HG02759 (cell line): ENCODE results near the gene QRICH2.
"Not testable (repeated sequence)": the region's sequence is repeated elsewhere in the genome, so short reads cannot be mapped to it uniquely, and the experiment has no call there.

Experiments
- ATAC-seq: cut with Tn5 transposase; IDR thresholded peaks from one replicate; pipeline ENCODE4 v1.9.1; 2021; ENCODE audit warnings: mild to moderate bottlenecking, moderate library complexity; ENCODE audit not compliant: unreplicated experiment

QRICH2 gene

GRCh38 chr17:76267051-76267576, 41.0 kb downstream of the QRICH2 start:
- ATAC-seq = no peak

- ATAC-seq = no peak
Measured at GRCh38 chr17:76266244-76266938, 41.7 kb downstream of the QRICH2 start.

DNA sequence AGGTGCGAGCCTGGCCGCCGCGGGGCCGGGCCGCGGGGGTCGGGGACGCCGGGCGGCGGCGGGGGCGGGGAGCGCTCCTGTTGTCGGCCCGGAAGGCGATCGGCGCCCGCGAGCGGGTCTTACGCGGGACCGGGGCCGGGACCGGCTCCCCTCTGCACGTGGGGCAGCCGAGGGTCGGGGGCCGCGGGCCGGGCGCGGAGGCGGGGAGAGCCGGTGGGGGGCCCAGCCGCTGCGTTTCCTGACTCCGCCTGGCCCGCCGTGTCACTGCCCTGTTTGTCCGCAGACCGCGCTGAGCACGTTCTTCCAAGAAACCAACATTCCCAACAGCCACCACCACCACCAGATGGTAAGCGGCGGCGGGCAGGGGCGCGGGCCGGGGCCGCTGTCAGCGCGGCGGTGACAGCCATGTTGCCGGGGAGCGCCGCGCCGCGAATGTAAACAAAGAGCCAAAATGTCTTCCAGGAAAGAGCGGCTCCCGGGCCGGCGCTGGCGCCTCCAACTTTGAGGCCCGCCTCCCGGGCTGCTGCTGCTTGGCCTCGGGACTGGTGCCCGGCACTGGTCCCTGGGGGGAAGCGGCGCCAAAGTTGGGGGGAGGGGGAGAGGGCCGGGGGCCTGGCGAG, 42.3 kb downstream of the QRICH2 start:
- peak; percentile 0 for ATAC-seq

DNA sequence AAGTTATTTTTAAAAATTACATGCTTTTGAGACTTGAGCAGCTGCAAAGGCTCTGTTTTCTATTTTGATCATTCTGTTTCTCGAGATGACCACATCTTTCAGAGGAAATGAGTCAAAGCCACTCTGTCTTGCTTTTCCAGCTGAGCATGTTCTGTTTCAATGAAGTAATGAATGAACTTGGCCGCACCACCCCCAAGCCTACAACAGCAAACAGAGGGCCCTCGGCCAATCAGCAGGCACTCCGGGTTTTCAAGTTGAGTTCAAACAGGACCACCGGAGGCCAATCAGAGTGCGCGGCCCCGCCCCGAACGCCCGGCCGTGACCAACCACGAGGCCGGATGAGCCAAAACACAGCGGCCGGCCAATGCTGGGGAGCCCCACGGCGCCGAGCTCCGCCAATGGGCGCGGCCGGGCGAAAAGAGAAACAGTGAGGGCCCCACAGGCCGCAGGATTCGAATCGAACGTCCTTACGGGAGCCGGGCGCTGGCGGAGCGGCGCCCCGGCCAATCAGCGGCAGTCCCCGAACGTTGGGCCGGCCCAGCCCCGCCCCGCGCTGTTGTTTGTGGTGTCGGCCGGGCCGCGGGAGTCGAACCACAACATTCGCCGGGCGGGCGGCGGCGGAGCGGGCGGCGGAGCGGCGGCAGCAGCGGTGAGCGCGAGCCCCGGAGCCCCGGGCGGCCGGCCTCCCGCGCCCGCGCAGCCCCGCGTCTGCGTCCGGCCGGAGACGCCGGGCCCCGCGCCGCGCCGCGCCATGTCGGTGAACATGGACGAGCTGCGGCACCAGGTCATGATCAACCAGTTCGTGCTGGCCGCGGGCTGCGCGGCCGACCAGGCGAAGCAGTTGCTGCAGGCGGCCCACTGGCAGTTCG, 43.1 kb downstream of the QRICH2 start, which contains the start of gene UBALD2:
UBALD2 (plus strand) TSS at position 594 of the 869 bp plus-strand sequence; CDS start at position 752, 158 bp downstream.
- peak; percentile 75 for ATAC-seq

DNA sequence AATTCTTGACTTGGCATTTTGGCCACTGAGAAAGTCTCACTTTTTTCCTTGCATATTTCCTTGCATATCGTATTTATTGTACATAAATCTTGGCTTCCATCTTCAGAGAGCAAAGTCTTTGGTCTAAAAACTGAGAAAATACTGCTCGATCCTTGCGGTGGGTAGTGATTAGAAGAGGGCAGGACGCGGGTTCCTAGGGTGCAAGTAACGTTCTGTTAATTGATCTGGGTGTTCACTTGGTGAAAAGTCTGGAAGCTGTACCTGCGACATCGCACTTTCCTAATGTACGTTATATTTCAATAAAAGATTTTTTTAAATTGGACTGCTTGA, 43.7 kb downstream of the QRICH2 start:
- no peak for ATAC-seq

- no peak for ATAC-seq
Measured at GRCh38 chr17:76263896-76264295, 44.2 kb downstream of the QRICH2 start.

- ATAC-seq = no peak
Measured at GRCh38 chr17:76262732-76263344, 45.2 kb downstream of the QRICH2 start.

DNA sequence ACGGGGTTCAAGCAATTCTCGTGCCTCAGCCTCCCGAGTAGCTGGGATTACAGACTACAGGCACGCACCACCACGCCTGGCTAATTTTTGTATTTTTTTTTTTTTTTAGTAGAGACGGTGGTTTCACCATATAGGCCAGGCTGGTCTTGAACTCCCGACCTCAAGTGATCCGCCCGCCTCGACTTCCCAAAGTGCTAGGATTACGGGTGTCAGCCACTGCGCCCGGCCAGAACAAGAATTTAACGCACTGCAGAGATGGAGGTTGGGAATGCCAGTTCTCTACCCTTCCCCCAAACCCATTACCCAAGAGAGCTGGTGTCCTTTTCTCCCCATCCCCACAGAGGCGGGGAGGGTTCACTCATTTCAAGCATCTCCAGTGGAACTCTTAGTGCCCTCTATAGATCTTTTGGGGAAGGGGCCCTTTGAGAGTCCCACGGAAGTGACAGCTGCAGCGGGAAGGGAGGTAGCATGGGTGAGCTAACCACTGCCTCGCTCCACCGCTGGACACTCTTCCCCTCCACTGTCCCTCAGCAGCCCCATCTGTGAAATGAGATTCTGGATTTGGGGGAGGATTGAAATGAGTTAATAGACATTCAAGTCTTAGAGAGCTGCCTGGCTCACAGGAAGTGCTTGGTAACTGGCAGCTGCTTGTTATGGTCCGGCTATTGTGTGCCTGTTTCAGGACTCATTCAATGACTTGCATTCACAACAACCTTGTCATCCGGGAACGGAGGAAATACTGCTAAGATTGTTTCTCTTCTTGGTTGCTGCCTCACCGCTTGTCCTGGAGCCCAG, 46.5 kb downstream of the QRICH2 start:
- no peak for ATAC-seq

DNA sequence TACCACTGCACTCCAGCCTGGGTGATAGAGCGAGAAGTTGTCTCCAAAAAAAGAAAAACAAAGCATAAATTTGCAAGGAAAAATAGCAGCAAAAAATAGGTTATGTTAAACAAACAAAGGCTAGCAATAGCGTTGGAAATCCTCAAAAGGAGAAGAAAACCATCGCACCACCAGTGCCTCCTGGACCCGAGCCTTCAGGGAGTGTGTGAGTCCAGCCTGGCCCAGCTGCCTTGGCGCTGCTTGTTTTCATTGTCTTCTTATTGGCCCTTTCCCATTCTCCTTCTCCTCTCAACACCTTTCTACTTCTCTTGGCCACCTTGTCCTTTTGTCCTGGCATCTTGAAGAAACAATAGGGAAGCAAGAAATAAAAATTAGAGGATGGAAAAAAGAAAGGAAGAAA, 47.4 kb downstream of the QRICH2 start:
- ATAC-seq = no peak

GRCh38 chr17:76260220-76260619, 47.9 kb downstream of the QRICH2 start:
- no peak for ATAC-seq

GRCh38 chr17:76256430-76257050, 51.5 kb downstream of the QRICH2 start:
- not testable (repeated sequence) for ATAC-seq

- ATAC-seq = no peak
Measured at GRCh38 chr17:76255801-76256429, 52.2 kb downstream of the QRICH2 start.

GRCh38 chr17:76254275-76254674, 53.8 kb downstream of the QRICH2 start:
- ATAC-seq = no peak

GRCh38 chr17:76253841-76254240, 54.2 kb downstream of the QRICH2 start:
- no peak for ATAC-seq

GRCh38 chr17:76252967-76253766, 54.9 kb downstream of the QRICH2 start:
- not testable (repeated sequence) for ATAC-seq

DNA sequence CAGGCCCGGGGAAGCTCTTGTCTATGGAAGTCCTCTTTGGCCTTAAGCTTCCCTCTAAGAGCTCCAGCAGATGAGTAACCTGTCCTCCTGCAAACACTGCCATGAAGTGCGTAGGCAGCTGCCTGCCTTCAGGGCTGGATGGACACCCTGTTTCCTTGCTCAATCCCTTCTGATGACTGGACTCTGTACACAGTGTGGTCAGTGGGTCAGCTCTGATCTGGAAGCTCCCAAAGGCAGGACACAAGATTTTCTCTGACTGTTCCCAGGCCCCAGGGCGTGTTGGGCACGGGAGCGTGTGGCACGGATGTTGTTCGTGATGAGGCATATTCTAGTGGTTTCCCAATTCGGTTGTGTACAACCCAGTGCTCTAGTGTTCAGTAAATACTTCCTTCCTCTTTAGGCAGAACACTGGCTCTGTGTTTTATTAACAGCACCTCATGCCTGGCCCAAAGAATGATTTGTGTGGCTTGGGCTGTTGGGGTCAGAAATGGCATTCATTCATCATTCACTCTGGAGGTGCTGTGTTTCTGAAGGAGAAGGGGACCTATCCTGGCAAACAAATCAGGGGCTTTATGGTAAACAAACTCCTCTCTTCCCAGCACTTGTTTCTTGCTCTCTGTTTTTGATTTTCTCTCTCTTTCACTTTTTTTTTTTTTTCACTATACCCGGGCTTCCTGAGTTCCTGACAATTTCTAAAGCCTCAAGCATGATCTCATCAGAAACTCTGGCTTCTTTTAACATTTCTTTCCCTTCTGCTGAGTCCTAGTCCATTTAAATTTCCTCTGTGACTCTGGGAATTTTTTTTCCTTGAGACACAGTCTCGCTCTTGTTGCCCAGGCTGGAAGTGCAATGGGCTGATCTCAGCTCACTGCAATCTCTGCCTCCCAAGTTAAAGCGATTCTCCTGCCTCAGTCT, 55.8 kb downstream of the QRICH2 start:
- peak; percentile 59 for ATAC-seq

DNA sequence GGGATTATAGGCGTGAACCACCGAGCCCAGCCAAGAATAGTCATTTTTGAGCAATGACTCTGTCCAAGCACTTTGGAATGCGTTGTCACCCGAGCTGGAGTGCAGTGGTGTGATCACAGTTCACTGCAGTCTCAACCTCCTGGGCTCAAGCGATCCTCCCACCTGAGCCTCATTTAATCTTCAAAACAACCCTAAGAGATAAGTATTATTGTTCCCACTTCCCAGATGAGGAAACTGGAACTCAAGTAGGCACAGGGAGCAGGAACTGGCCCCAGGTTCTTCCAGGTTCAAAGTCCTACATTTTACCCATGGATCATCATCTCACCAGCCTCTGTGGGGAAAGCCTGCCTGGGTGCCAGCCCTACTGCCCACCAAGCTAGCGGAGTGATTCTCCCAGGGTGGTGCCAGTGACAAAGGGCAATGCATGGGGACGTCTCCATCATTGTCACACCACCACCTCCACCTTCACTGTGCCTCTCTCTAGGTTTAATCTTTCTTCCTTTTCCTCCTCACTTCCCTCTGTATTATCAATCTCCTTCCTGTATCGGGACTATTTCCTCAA, 56.5 kb downstream of the QRICH2 start:
- no peak for ATAC-seq
